ENCODE data around the gene GALR1. TPM values are rescaled to one million over a fixed set of nuclear protein-coding genes. Genes with fewer than 3 reads are reported as not detected.

The GALR1 gene
- not detected in 2 replicates for total RNA-seq

GRCh38 chr18:77249569-77250500 is at the start of gene GALR1:
Gene GALR1 (plus strand): TSS chr18:77249848. CDS start chr18:77250549, 701 bp downstream.

Other genes starting within 250 kb of the GALR1 start
- gene MBP, start 117.1 kb upstream of the GALR1 start, total RNA-seq, result 3.8 and 12.7 TPM in 2 replicates